OCI-LY7 (cell line): Measurements from ENCODE around the gene UBE2L3.

Source experiments
- CTCF ChIP-seq: fragments of 200-600 bp; sonication (generic); conservative IDR thresholded peaks from 2 replicates; pipeline ENCODE4 v1.5.1; 2014; ENCODE audit warnings: mild to moderate bottlenecking, antibody characterized with exemption, low read length, moderate library complexity, mixed read lengths
- EZH2phosphoT487 ChIP-seq: fragments of 200-600 bp; sonication (generic); IDR thresholded peaks from 2 replicates; pipeline ENCODE4 v1.6.1; 2018; ENCODE audit warnings: low read depth, borderline replicate concordance, mild to moderate bottlenecking, mixed run types, antibody characterized with exemption, low read length, moderate library complexity, mixed read lengths

DNA sequence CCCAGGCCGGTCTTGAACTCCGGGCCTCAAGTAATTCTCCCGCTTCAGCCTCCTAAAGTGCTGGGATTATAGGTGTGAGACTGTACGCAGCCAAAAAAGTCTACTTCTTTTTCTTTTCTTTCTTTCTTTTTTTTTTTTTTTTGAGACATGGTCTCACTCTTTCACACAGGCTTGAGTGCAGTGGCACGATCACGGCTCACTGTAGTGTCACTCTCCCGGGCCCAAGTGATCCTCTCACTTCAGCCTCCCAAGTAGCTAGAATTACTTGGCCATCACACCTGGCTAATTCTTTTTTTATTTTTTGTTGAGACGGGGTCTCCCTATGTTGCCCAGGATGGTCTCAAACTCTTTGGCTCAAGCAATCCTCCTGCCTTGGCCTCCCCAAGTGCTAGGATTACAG is 3.6 kb upstream of the UBE2L3 start:
- TF ChIP-seq CTCF (no peak), EZH2phosphoT487 (no peak)
